Measurements from ENCODE around the gene DICER1.

DNA sequence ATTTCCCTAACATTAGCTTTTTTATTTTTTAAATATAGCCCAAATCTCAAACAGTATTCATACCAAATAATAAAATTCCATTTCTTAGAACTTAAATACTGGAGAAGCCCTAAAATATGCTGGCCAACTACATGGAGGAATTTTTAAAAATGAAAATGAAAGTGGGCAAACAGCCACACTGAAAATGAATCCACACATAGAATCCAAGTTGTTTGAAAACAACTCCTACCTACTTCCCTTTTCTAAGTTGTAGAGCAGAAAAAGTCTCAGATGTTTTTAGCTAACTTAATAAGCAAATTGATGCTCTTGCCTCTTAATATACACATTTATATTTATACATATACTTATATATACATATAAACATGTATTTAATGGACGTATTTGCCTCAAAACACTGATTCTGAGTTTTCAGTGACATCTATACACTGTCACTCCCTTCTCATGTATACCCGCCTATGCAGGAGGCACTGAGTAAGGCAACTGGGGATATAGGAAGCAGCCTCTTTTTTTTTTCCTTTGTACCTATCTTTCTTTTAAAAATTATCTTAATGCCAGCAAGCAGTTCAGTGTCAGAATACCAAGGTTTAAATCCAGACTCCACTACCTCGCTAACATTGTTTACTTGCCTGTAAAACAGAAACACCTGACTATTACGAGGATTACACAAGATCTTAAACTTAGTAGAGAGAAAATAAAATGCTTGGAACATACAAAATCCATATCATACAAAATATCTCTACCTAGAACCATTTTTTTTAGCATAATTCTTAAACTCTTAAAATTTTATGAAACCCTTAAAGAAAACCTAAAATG lies 13.3 kb downstream of the DICER1 start:
- TF ChIP-seq TAF1 (IDR thresholded peaks at IDR 0.05; ENCODE audit: low read depth, low read length) (no peak), POLR2A (IDR thresholded peaks at IDR 0.05; ENCODE audit: low read depth, low read length) (no peak), SPI1 (IDR thresholded peaks at IDR 0.05; ENCODE audit: low read depth, low read length) (peak; percentile 63), POLR2AphosphoS5 (IDR thresholded peaks at IDR 0.05; ENCODE audit: low read depth, low read length) (no peak), PAX5 (IDR thresholded peaks at IDR 0.05; ENCODE audit: insufficient read depth, low read length, severe bottlenecking) (no peak), POU2F2 (IDR thresholded peaks at IDR 0.05; ENCODE audit: low read depth, low read length) (no peak)

Measured in GM12891 (cell line).